ENCODE data around the gene HIVEP3.

The HIVEP3 gene

GRCh38 chr1:41674522-41674921 lies 244.2 kb downstream of the HIVEP3 start:
- no peaks in the 10 kb centered on the region for H3K9me3 ChIP-seq (ENCODE audit: control insufficient read depth, insufficient read depth, low read depth, low read length)
- H3K4me1 ChIP-seq (ENCODE audit: control insufficient read depth, insufficient read depth, low read length) = no peaks in the 10 kb centered on the region
- no peak overlapping the region for H3K27ac ChIP-seq (ENCODE audit: extremely low read depth, low read depth, low read length)
- H3K4me3 ChIP-seq (ENCODE audit: low read depth, low read length) = no peak overlapping the region
- CTCF ChIA-PET = interaction anchor here (1.2 to 1.4 kb wide), 2 partner anchors 11 to 35 kb away, joined by 3 to 5 read pairs; no protein-coding TSS in a partner anchor
- H3K36me3 ChIP-seq (ENCODE audit: control insufficient read depth in 2 of 2, insufficient read depth in 1 of 2, low read length in 2 of 2) = no peaks in the 10 kb centered on the region
- POLR2A ChIA-PET = no interaction called here
- TF ChIP-seq ZNF280C (tag by site-specific recombination; IDR thresholded peaks at IDR 0.05) (no peak), ZNF76 (tag by site-specific recombination; IDR thresholded peaks at IDR 0.05; ENCODE audit: borderline replicate concordance, low read depth) (no peak), ZNF391 (tag by site-specific recombination; IDR thresholded peaks at IDR 0.05; ENCODE audit: borderline replicate concordance, low read depth) (no peak), ZNF140 (tag by site-specific recombination; IDR thresholded peaks at IDR 0.05) (no peak), ZIC2 (tag by site-specific recombination; IDR thresholded peaks at IDR 0.05) (no peak), ZNF561 (tag by site-specific recombination; IDR thresholded peaks at IDR 0.05; ENCODE audit: borderline replicate concordance) (no peak), TSHZ1 (tag by site-specific recombination; IDR thresholded peaks at IDR 0.05; ENCODE audit: borderline replicate concordance) (no peak), ELK4 (IDR thresholded peaks at IDR 0.05; ENCODE audit: borderline replicate concordance, low read depth, low read length) (no peak), ZNF843 (tag by site-specific recombination; IDR thresholded peaks at IDR 0.05) (no peak), CTCF (tag by site-specific recombination; IDR thresholded peaks at IDR 0.05) (no peak), ZNF558 (tag by site-specific recombination; IDR thresholded peaks at IDR 0.05) (no peak)

GRCh38 chr1:41673806-41674205 lies 244.9 kb downstream of the HIVEP3 start:
- Histone ChIP-seq H3K9me3 (ENCODE audit: control insufficient read depth, insufficient read depth, low read depth, low read length) (no peaks in the 10 kb centered on the region), H3K36me3 (ENCODE audit: control insufficient read depth in 2 of 2, insufficient read depth in 1 of 2, low read length in 2 of 2) (no peaks in the 10 kb centered on the region), H3K27ac (ENCODE audit: extremely low read depth, low read depth, low read length) (no peak overlapping the region), H3K4me3 (ENCODE audit: low read depth, low read length) (no peak overlapping the region), H3K4me1 (ENCODE audit: control insufficient read depth, insufficient read depth, low read length) (no peaks in the 10 kb centered on the region)
- ChIA-PET CTCF (interaction anchor here (0.7 to 1.4 kb wide), 3 partner anchors 10 to 400 kb away, joined by 3 to 5 read pairs (median 3); no protein-coding TSS in a partner anchor), POLR2A (no interaction called here)
- TF ChIP-seq ZNF266 (tag by site-specific recombination; IDR thresholded peaks at IDR 0.05; ENCODE audit: low read depth) (no peak), FEZF1 (tag by site-specific recombination; IDR thresholded peaks at IDR 0.05) (no peak), PRDM2 (tag by site-specific recombination; IDR thresholded peaks at IDR 0.05; ENCODE audit: borderline replicate concordance) (no peak), ZNF830 (tag by site-specific recombination; IDR thresholded peaks at IDR 0.05; ENCODE audit: low read depth) (no peak), ZBTB20 (tag by site-specific recombination; IDR thresholded peaks at IDR 0.05) (no peak), CTCF (tag by site-specific recombination; IDR thresholded peaks at IDR 0.05) (no peak)

All from HEK293 (cell line).